IPS-20b (cell line): Measurements from ENCODE around the gene NUMA1.

Experiments
- H3K27ac ChIP-seq: one replicate; pipeline ENCODE4 v1.5.1; 2013; ENCODE audit warnings: low read length
- H3K27me3 ChIP-seq: 2 replicates; pipeline ENCODE4 v1.6.1; 2013; ENCODE audit warnings: mild to moderate bottlenecking, low read length, inconsistent platforms; ENCODE audit not compliant: insufficient read depth
- H3K36me3 ChIP-seq: 2 replicates; pipeline ENCODE4 v1.6.1; 2013; ENCODE audit warnings: low read depth, mild to moderate bottlenecking, inconsistent platforms, low read length, moderate library complexity; ENCODE audit not compliant: insufficient read depth
- H3K4me1 ChIP-seq: 2 replicates; pipeline ENCODE4 v1.6.1; 2013; ENCODE audit warnings: mild to moderate bottlenecking, control low read depth, inconsistent platforms, low read length, moderate library complexity; ENCODE audit not compliant: insufficient read depth
- H3K4me3 ChIP-seq: 2 replicates; pipeline ENCODE4 v1.5.1; 2013; ENCODE audit warnings: mild to moderate bottlenecking, low read length, inconsistent platforms
- H3K9ac ChIP-seq: 2 replicates; pipeline ENCODE4 v1.6.1; 2013; ENCODE audit warnings: low read depth, mild to moderate bottlenecking, inconsistent platforms, low read length, moderate library complexity
- H3K9me3 ChIP-seq: 2 replicates; pipeline ENCODE4 v1.6.1; 2013; ENCODE audit warnings: mild to moderate bottlenecking, low read depth, low read length, inconsistent platforms; ENCODE audit not compliant: insufficient read depth

The NUMA1 gene

GRCh38 chr11:72098741-72099140 lies 18.4 kb upstream of the NUMA1 start:
- H3K4me3 ChIP-seq, result no peak overlapping the region
- H3K4me1 ChIP-seq, result peaks cover 7% of the 10 kb centered on the region
- H3K9ac ChIP-seq, result no peak overlapping the region
- no peak overlapping the region for H3K27ac ChIP-seq
- no peaks in the 10 kb centered on the region for H3K27me3 ChIP-seq
- peaks cover 69% of the 10 kb centered on the region for H3K36me3 ChIP-seq
- no peaks in the 10 kb centered on the region for H3K9me3 ChIP-seq

- no peak overlapping the region for H3K9ac ChIP-seq
- no peaks in the 10 kb centered on the region for H3K27me3 ChIP-seq
- no peaks in the 10 kb centered on the region for H3K9me3 ChIP-seq
- no peaks in the 10 kb centered on the region for H3K4me1 ChIP-seq
- H3K27ac ChIP-seq, result no peak overlapping the region
- peaks cover 34% of the 10 kb centered on the region for H3K36me3 ChIP-seq
- H3K4me3 ChIP-seq, result no peak overlapping the region
These were observed 10.9 kb upstream of the NUMA1 start for GRCh38 chr11:72091292-72091691.

GRCh38 chr11:72088076-72088808 lies 7.9 kb upstream of the NUMA1 start:
- Histone ChIP-seq H3K9me3 (no peaks in the 10 kb centered on the region), H3K36me3 (peaks cover 13% of the 10 kb centered on the region), H3K27ac (no peak overlapping the region), H3K27me3 (no peaks in the 10 kb centered on the region), H3K9ac (no peak overlapping the region), H3K4me3 (no peak overlapping the region), H3K4me1 (no peaks in the 10 kb centered on the region)

- Histone ChIP-seq H3K27ac (no peak overlapping the region), H3K4me1 (peaks cover 5% of the 10 kb centered on the region), H3K27me3 (no peaks in the 10 kb centered on the region), H3K9ac (no peak overlapping the region), H3K36me3 (peaks cover 11% of the 10 kb centered on the region), H3K4me3 (no peak overlapping the region), H3K9me3 (no peaks in the 10 kb centered on the region)
These were observed 5.4 kb upstream of the NUMA1 start for GRCh38 chr11:72085621-72086351.

GRCh38 chr11:72084965-72085364 lies 4.6 kb upstream of the NUMA1 start:
- no peak overlapping the region for H3K9ac ChIP-seq
- H3K27ac ChIP-seq, result no peak overlapping the region
- peaks cover 4% of the 10 kb centered on the region; the same call in 1 of the 2 replicates for H3K36me3 ChIP-seq
- H3K9me3 ChIP-seq, result no peaks in the 10 kb centered on the region
- peaks cover 5% of the 10 kb centered on the region for H3K4me1 ChIP-seq
- no peak overlapping the region for H3K4me3 ChIP-seq
- H3K27me3 ChIP-seq, result no peaks in the 10 kb centered on the region

- peaks cover 5% of the 10 kb centered on the region for H3K4me1 ChIP-seq
- H3K4me3 ChIP-seq, result no peak overlapping the region
- no peaks in the 10 kb centered on the region for H3K9me3 ChIP-seq
- no peaks in the 10 kb centered on the region for H3K27me3 ChIP-seq
- no peak overlapping the region for H3K9ac ChIP-seq
- no peaks in the 10 kb centered on the region for H3K36me3 ChIP-seq
- no peak overlapping the region for H3K27ac ChIP-seq
These were observed 3.7 kb upstream of the NUMA1 start for GRCh38 chr11:72084076-72084475.

- no peaks in the 10 kb centered on the region for H3K27me3 ChIP-seq
- no peaks in the 10 kb centered on the region for H3K9me3 ChIP-seq
- H3K4me1 ChIP-seq, result peaks cover 5% of the 10 kb centered on the region
- no peak overlapping the region for H3K4me3 ChIP-seq
- H3K27ac ChIP-seq, result no peak overlapping the region
- H3K36me3 ChIP-seq, result no peaks in the 10 kb centered on the region
- no peak overlapping the region for H3K9ac ChIP-seq
These were observed 3.1 kb upstream of the NUMA1 start for GRCh38 chr11:72083414-72083813.

- peak overlapping the region; percentile 92 for H3K27ac ChIP-seq
- H3K36me3 ChIP-seq, result no peaks in the 10 kb centered on the region
- no peaks in the 10 kb centered on the region for H3K27me3 ChIP-seq
- H3K9me3 ChIP-seq, result no peaks in the 10 kb centered on the region
- H3K9ac ChIP-seq, result peak overlapping the region; percentile 92; the same call in 1 of the 2 replicates
- H3K4me3 ChIP-seq, result no peak overlapping the region
- H3K4me1 ChIP-seq, result peaks cover 5% of the 10 kb centered on the region
These were observed 1.6 kb upstream of the NUMA1 start for GRCh38 chr11:72081821-72082453.

- Histone ChIP-seq H3K9ac (peak overlapping the region; percentile 92; the same call in 1 of the 2 replicates), H3K27me3 (no peaks in the 10 kb centered on the region), H3K36me3 (no peaks in the 10 kb centered on the region), H3K9me3 (no peaks in the 10 kb centered on the region), H3K27ac (peak overlapping the region; percentile 92), H3K4me3 (peak overlapping the region; percentile 82), H3K4me1 (peaks cover 5% of the 10 kb centered on the region)
These were observed 872 bp upstream of the NUMA1 start for GRCh38 chr11:72081184-72081644.

- Histone ChIP-seq H3K27ac (no peak overlapping the region), H3K4me3 (peak overlapping the region; percentile 95), H3K4me1 (peaks cover 5% of the 10 kb centered on the region), H3K9ac (peak overlapping the region; percentile 89), H3K9me3 (no peaks in the 10 kb centered on the region), H3K27me3 (no peaks in the 10 kb centered on the region), H3K36me3 (peaks cover 5% of the 10 kb centered on the region; the same call in 1 of the 2 replicates)
These were observed 470 bp downstream of the NUMA1 start for GRCh38 chr11:72079819-72080325.

- peaks cover 5% of the 10 kb centered on the region for H3K4me1 ChIP-seq
- H3K27me3 ChIP-seq, result no peaks in the 10 kb centered on the region
- H3K27ac ChIP-seq, result no peak overlapping the region
- H3K9me3 ChIP-seq, result no peaks in the 10 kb centered on the region
- H3K4me3 ChIP-seq, result peak overlapping the region; percentile 95
- peaks cover 5% of the 10 kb centered on the region; the same call in 1 of the 2 replicates for H3K36me3 ChIP-seq
- H3K9ac ChIP-seq, result peak overlapping the region; percentile 7; the same call in 1 of the 2 replicates
These were observed 1.9 kb downstream of the NUMA1 start for GRCh38 chr11:72078477-72078876.
